ENCODE measurements around the gene OR2T6. TPM values are rescaled to one million over a fixed set of nuclear protein-coding genes. Genes with fewer than 3 reads are reported as not detected.

Gene OR2T6, protein sequence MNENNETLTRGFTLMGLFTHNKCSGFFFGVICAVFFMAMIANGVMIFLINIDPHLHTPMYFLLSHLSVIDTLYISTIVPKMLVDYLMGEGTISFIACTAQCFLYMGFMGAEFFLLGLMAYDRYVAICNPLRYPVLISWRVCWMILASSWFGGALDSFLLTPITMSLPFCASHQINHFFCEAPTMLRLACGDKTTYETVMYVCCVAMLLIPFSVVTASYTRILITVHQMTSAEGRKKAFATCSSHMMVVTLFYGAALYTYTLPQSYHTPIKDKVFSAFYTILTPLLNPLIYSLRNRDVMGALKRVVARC
- total RNA-seq, result not detected
- not detected for total RNA-seq (2013)

GRCh38 chr1:248375446-248375845 lies at the start of gene OR2T6:
OR2T6 (plus strand) TSS chr1:248375746; CDS start chr1:248387609, 11,863 bp downstream.
- DNase-seq (no peak), ATAC-seq (no peak)
- Histone ChIP-seq H3K4me1 (ENCODE audit: control insufficient read depth, insufficient read depth, low read length) (no peaks in the 10 kb centered on the region), H3K9me3 (ENCODE audit: control insufficient read depth, insufficient read depth, low read length) (no peaks in the 10 kb centered on the region), H3K4me3 (ENCODE audit: low read length) (no peak within 1 kb of the TSS), H3K27ac (ENCODE audit: low read length) (no peak within 1 kb of the TSS), H3K27me3 (ENCODE audit: control insufficient read depth, insufficient read depth, low read length) (no peaks in the 10 kb centered on the region), H3K36me3 (ENCODE audit: control insufficient read depth, insufficient read depth, low read length) (no peaks in the 10 kb centered on the region)
- Mint-ChIP-seq H3K4me1 (peaks cover 8 to 11% of the 10 kb centered on the region in 2 donors), H3K4me3 (no peak within 1 kb of the TSS), H3K36me3 (no peaks in the 10 kb centered on the region), H3K9me3 (no peaks in the 10 kb centered on the region), H3K27me3 (ENCODE audit: low read depth in 2 of 2) (no peaks in the 10 kb centered on the region), H3K27ac (no peak within 1 kb of the TSS)
- intact Hi-C loops (cut with micrococcal nuclease), result no loop called here
- TF ChIP-seq, protein P1, sequence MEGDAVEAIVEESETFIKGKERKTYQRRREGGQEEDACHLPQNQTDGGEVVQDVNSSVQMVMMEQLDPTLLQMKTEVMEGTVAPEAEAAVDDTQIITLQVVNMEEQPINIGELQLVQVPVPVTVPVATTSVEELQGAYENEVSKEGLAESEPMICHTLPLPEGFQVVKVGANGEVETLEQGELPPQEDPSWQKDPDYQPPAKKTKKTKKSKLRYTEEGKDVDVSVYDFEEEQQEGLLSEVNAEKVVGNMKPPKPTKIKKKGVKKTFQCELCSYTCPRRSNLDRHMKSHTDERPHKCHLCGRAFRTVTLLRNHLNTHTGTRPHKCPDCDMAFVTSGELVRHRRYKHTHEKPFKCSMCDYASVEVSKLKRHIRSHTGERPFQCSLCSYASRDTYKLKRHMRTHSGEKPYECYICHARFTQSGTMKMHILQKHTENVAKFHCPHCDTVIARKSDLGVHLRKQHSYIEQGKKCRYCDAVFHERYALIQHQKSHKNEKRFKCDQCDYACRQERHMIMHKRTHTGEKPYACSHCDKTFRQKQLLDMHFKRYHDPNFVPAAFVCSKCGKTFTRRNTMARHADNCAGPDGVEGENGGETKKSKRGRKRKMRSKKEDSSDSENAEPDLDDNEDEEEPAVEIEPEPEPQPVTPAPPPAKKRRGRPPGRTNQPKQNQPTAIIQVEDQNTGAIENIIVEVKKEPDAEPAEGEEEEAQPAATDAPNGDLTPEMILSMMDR (IDR thresholded peaks at IDR 0.05), result no peak

DNA sequence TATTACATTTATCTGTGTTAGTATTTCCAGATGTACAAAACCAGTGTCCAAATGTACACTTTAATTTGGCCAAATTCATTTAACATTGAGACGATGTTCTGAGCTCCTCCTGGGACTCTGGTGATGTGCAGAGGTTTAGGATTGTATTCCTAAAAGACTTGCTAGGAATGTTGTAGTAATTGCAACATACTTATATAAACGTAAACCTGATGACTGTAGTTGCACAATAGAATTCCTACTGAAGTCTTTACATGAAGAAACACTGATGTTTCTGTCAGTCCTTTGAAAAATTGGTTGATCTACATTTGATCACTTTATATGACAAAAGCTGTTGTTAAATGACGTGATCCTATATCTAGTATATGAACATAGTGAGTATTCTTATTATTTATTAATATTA lies 32.1 kb upstream of the OR2T6 start:
- Mint-ChIP-seq H3K36me3 (no peaks in the 10 kb centered on the region), H3K4me3 (no peak overlapping the region), H3K4me1 (no peaks in the 10 kb centered on the region), H3K9me3 (no peaks in the 10 kb centered on the region), H3K27me3 (ENCODE audit: low read depth in 2 of 2) (no peaks in the 10 kb centered on the region), H3K27ac (no peak overlapping the region)
- WGBS (ENCODE audit: insufficient coverage), result 79% methylated on average over 2 of the region's 3 CpGs
- intact Hi-C loops (cut with micrococcal nuclease), result no loop called here
- no peak overlapping the region for H3K4me3 ChIP-seq (ENCODE audit: low read length)
- H3K9me3 ChIP-seq (ENCODE audit: control insufficient read depth, insufficient read depth, low read length), result no peaks in the 10 kb centered on the region
- no peaks in the 10 kb centered on the region for H3K4me1 ChIP-seq (ENCODE audit: control insufficient read depth, insufficient read depth, low read length)
- TF ChIP-seq, protein P1 (IDR thresholded peaks at IDR 0.05), result no peak
- H3K27ac ChIP-seq (ENCODE audit: low read length), result no peak overlapping the region
- ATAC-seq (no peak), DNase-seq (no peak)
- no peaks in the 10 kb centered on the region for H3K27me3 ChIP-seq (ENCODE audit: control insufficient read depth, insufficient read depth, low read length)
- no peaks in the 10 kb centered on the region for H3K36me3 ChIP-seq (ENCODE audit: control insufficient read depth, insufficient read depth, low read length)

DNA sequence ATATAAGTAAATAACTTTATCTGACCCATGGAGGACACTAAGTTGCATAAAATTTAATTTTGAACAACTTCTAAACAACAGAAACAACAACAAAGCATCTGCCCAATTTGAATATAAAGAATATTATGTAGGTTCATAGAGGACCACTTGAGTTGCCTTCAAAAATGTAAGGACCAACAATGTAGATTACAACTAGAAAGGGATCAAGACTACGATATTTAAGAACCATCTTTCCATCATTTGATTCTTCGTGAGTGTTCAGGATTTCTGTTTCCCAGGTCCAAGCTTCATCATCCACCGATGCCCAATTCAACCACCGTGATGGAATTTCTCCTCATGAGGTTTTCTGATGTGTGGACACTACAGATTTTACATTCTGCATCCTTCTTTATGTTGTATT lies 27.1 kb upstream of the OR2T6 start, which contains the start of gene OR14C36:
Gene OR14C36, plus strand, starts transcription at position 301 of the 400 bp plus-strand sequence. Its CDS starts 0 bp downstream, at position 301.
- Mint-ChIP-seq H3K36me3 (no peaks in the 10 kb centered on the region), H3K27ac (no peak within 1 kb of the TSS), H3K9me3 (no peaks in the 10 kb centered on the region), H3K4me3 (no peak within 1 kb of the TSS), H3K4me1 (no peaks in the 10 kb centered on the region), H3K27me3 (ENCODE audit: low read depth in 2 of 2) (peaks cover 0 to 3% of the 10 kb centered on the region in 2 donors)
- H3K27me3 ChIP-seq (ENCODE audit: control insufficient read depth, insufficient read depth, low read length), result no peaks in the 10 kb centered on the region
- intact Hi-C loops (cut with micrococcal nuclease), result no loop called here
- H3K9me3 ChIP-seq (ENCODE audit: control insufficient read depth, insufficient read depth, low read length), result no peaks in the 10 kb centered on the region
- no peaks in the 10 kb centered on the region for H3K36me3 ChIP-seq (ENCODE audit: control insufficient read depth, insufficient read depth, low read length)
- 85% methylated on average over 3 of the region's 4 CpGs for WGBS (ENCODE audit: insufficient coverage)
- H3K27ac ChIP-seq (ENCODE audit: low read length), result no peak within 1 kb of the TSS
- DNase-seq (no peak), ATAC-seq (no peak)
- H3K4me1 ChIP-seq (ENCODE audit: control insufficient read depth, insufficient read depth, low read length), result no peaks in the 10 kb centered on the region
- TF ChIP-seq, protein P1 (IDR thresholded peaks at IDR 0.05), result no peak
- no peak within 1 kb of the TSS for H3K4me3 ChIP-seq (ENCODE audit: low read length)

- Histone ChIP-seq H3K4me1 (ENCODE audit: control insufficient read depth, insufficient read depth, low read length) (no peaks in the 10 kb centered on the region), H3K27ac (ENCODE audit: low read length) (no peak overlapping the region), H3K27me3 (ENCODE audit: control insufficient read depth, insufficient read depth, low read length) (no peaks in the 10 kb centered on the region), H3K4me3 (ENCODE audit: low read length) (no peak overlapping the region), H3K36me3 (ENCODE audit: control insufficient read depth, insufficient read depth, low read length) (no peaks in the 10 kb centered on the region), H3K9me3 (ENCODE audit: control insufficient read depth, insufficient read depth, low read length) (no peaks in the 10 kb centered on the region)
- WGBS (ENCODE audit: insufficient coverage), result 43% methylated on average over 2 of the region's 3 CpGs
- no peaks in the 10 kb centered on the region for H3K36me3 Mint-ChIP-seq
- H3K9me3 Mint-ChIP-seq, result peaks cover 0 to 4% of the 10 kb centered on the region in 2 donors
- TF ChIP-seq, protein P1 (IDR thresholded peaks at IDR 0.05), result no peak
- no peak overlapping the region for H3K27ac Mint-ChIP-seq
- H3K4me1 Mint-ChIP-seq, result no peaks in the 10 kb centered on the region
- no peaks in the 10 kb centered on the region for H3K27me3 Mint-ChIP-seq (ENCODE audit: low read depth in 2 of 2)
- intact Hi-C loops (cut with micrococcal nuclease), result no loop called here
- DNase-seq, result no peak
- H3K4me3 Mint-ChIP-seq, result no peak overlapping the region
- ATAC-seq, result no peak
Observed at GRCh38 chr1:248359415-248359814, 16.1 kb upstream of the OR2T6 start.
